Right ventricle myocardium superior (tissue), 1 donor: ENCODE measurements around the gene FANCC. TPM values are rescaled to one million over a fixed set of nuclear protein-coding genes. Genes with fewer than 3 reads are reported as not detected.

Source experiments
- ATAC-seq: fragments of 200-7000 bp; cut with Tn5 transposase; one replicate; pipeline ENCODE4 v1.9.1; 2020; ENCODE audit warnings: mild to moderate bottlenecking; ENCODE audit not compliant: poor library complexity
- DNase-seq: peaks from one replicate; pipeline ENCODE4 v3.0.0-alpha.2; 2020
- intact Hi-C: fragments of 100-400 bp; cut with DNase I; formaldehyde crosslinking; loops from one replicate; pipeline ENCODE4 v1.11.2; 2022
- long read RNA-seq: library from polyadenylated mRNA; unstranded; transcript quantifications from one replicate; pipeline ENCODE4 v2.0.0, GENCODE V29; 2021
- total RNA-seq: library from RNA; stranded (reverse); fragmentation: NEBNext Ultra II Directional; extraction: Animal tissue kit (Norgen Biotek cat#: 25700); gene quantifications from one replicate; pipeline ENCODE4 v1.2.1, GENCODE V29; 2021
- donor health status: DM: no; HTN: yes; CAD: no; lungs with severe emphysema.

Gene FANCC
- total RNA-seq: 4.6 TPM
- long read RNA-seq, full-length matches to known transcripts: 4 of 9 reads
- long read RNA-seq, partial matches to known transcripts: 0 of 9 reads
- long read RNA-seq, other reads (novel, unspliced or antisense): 5 of 9 reads

- ATAC-seq (peak; percentile 98), DNase-seq (peak; percentile 97)
- intact Hi-C loops: loop anchor here (10.0 kb wide), 1 partner anchor 197 kb away; the partner anchor contains the start of gene PTCH1
These were observed at the start of gene FANCC for GRCh38 chr9:95317119-95317892. TSS of gene FANCC (minus strand) at chr9:95317709. CDS start at chr9:95249291, 68,418 bp downstream.

DNA sequence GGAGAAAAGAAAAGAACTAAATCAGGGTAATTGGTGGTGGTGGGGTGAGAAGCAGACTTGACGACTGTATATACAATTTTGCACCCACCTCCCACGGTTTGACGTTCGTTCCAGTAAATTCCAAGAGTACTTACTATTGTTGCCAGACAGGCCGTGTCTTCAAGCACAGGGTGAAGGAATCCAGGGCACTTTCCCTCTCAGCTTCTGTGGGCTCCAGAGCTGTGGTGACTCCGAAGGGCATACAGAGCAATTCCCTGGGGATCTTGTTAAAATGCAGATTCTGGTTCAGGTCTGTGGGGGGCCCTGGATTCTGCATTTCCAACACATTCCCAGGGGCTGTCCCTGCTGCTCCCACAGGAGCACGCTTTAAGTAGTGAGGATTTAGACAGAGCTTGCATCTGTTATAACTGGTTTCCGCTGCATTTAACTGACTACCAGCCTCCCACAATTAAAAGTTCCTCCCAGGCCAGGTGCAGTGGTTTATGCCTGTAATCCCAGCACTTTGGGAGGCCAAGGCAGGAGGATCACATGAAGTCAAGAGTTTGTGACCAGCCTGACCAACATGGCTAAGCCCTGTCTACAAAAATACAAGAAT is 49.3 kb upstream of the FANCC start:
- ATAC-seq (no peak), DNase-seq (no peak)
- intact Hi-C loops: no loop called here

DNA sequence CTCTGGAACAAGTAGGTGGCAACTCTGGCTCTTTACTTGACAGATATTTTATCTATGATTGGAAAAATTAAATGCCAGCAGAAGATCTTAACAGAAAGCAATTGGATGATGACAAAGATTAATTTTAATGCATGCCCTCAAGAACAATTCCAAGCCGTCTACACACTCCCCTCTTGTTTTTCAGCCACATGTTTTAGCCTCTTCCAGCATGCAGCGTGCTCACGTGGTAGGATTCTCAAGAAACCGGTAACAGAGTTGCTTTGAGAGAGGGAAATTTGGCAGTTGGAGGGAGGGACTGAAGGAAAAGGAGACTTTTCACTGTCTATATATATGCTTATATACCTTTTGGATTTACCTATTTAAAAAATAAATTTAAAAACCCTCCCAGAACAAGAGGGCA is 48.3 kb upstream of the FANCC start:
- no peak for DNase-seq
- intact Hi-C loops: no loop called here

DNA sequence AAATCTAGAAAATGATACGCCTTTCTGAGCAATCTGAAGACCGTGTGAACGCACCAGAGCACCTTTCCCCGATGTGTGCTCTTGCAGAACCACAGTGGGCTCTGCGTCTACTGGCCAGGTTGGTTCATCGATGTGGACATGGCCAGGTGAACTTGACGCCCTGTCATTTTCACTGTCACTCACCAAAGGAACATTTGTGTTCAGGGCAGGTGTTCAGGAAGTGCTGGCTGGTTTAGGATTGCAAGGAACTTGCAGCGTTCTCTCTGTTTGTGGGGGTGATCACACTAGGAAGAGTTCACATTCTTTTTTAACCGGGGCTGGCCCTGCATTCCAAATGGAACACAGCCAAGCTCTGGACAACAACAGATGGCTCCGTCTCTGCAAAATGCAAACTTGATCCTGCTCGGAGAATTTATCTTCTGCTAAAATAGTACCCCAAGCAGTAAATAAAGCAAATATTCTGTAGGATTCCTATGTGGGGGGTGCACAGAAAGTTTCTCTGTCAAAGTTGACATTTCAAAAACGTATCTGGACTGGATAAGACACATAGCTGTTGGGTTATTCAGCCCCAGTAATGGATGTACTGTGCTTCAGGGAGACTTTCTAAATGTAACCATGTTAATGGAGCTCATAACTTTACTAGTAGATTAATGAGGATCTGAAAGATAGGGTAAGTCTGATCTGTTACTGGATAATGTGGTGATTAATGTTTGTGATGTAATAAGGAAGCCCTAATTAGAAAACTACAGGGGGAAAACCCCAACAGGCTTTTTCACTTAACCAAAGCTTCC is 45.7 kb upstream of the FANCC start:
- ATAC-seq (no peak), DNase-seq (no peak)
- intact Hi-C loops: no loop called here

More for the DNA sequence above, 48.3 kb upstream of the FANCC start:
- ATAC-seq: no peak

- intact Hi-C loops: no loop called here
- ATAC-seq: no peak
- no peak for DNase-seq
These were observed 43.4 kb upstream of the FANCC start for GRCh38 chr9:95360866-95361265.

- DNase-seq: no peak
- intact Hi-C loops: loop anchor here (5.0 kb wide), 1 partner anchor 50 kb away; no protein-coding TSS in a partner anchor
- no peak for ATAC-seq
These were observed 39.8 kb upstream of the FANCC start for GRCh38 chr9:95357316-95357715.

DNA sequence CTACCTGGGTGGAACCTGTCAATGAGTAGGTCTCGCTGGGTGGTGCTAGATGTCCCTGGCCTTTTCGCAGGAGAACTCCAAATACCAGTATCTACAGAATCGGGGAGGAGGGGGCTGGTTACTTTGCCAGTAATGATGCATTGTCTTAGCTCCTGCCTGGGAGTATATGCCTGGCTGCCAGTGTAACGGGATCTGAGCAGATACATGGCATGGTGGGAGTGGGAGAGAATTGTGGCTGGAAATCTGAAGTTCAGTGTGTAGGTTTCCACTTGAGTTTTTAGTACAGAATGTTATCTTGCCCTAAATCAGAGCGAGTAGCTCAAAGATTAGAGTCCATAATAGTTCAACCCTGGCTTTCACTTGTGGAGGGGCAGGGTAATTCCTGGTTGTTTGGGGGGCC is 38.0 kb upstream of the FANCC start:
- DNase-seq: no peak
- intact Hi-C loops: loop anchor here (5.0 kb wide), 1 partner anchor 52 kb away; no protein-coding TSS in a partner anchor
- ATAC-seq: no peak

GRCh38 chr9:95351051-95351450 is 33.5 kb upstream of the FANCC start:
- DNase-seq (no peak), ATAC-seq (no peak)
- intact Hi-C loops: no loop called here

- ATAC-seq (no peak), DNase-seq (no peak)
- intact Hi-C loops: no loop called here
These were observed 32.8 kb upstream of the FANCC start for GRCh38 chr9:95350266-95350665.

DNA sequence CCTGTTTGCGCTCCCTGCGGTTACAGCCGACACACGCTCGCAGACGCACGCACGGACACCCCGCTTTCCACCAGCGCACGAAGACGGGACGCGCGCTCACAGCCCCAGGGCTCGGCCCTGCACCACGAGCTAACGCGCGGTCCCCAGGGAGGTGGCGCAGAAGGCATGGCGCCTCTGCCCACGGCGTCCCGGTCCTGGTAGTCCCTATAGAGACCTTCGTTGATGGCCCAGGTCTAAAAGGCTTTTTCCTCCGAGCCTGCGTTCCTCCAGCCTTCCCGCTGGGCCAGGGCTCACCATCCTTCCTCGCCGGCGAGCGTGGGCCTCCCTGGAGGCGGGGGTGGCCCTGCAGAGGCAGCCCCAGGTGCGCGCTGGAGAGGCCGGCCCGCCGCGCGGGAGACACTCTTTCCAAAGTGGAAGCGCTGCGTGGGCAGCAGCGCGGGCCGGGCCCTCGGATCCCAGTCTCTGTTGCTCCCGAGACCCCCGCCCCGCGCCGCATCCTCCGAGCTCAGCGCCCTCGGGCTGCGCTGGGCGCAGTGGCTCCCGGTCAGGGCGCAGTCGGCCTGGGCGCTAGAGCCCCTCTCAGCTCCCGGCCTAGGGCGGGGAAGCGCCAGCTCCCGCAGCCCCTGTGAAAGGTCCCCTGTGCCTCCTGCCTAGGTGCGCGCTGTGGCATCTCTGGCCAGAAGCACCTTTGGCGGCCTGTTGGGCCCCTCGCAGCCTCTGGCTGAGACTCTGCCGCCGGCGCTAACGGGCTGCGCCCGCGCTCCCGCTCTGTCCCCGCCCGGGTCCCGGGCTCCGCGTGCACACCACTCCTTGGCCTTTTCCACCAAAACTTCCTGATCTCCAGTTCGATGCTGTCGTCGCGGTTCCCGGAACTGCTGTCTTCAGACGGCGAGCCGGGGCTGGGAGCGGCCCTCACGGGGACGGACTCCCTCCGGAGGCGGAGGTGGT is 31.9 kb upstream of the FANCC start:
- no peak for DNase-seq
- no peak for ATAC-seq

DNA sequence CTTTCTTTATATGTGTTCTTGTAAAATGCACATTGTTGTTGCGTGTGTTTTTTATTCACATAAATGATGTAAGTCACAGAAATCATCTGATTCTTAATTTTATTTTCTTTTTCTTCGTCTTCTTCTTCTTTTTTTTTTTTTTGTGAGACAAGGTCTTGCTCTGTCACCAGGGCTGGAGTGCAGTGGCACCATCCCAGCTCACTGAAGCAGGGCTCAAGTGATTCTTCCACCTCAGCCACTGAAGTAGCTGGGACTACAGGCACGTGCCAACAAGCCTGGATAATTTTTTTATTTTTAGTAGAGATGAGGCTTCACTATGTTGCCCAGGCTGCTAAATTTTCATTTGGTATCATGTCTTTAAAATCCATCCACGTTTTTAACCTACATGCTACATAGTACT is 28.5 kb upstream of the FANCC start:
- no peak for DNase-seq
- intact Hi-C loops: no loop called here
- ATAC-seq: no peak

More for the DNA sequence above, 31.9 kb upstream of the FANCC start:
- intact Hi-C loops: no loop called here

GRCh38 chr9:95344735-95345325 is 27.3 kb upstream of the FANCC start:
- ATAC-seq (no peak), DNase-seq (no peak)
- intact Hi-C loops: no loop called here

DNA sequence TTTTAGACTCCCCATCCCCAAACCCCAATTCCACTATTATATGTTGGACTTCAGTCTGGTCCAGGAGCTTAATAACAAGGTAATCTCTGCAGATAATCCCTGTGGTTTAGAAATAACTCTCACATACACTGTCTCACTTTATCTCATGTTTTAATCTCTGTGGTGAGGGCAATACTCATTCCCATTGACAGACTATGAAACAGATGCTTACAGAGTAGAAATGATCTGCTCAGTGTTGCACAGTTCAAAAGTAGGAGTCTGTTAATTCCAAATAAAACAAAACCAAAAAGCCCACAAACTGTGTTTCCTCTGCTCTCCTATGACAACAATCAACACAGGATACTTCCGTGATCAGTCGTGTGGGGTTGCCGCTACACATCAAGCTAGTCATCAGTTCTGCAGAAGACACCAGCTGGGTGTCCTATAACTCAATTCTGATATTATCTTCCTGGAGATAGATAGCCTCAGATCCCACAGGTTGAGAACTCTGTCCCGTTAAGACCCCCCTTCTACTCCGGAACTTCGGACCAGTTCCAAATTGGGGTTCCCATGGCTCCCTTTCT is 26.3 kb upstream of the FANCC start:
- ATAC-seq (no peak), DNase-seq (no peak)
- intact Hi-C loops: no loop called here

- DNase-seq (no peak), ATAC-seq (no peak)
- intact Hi-C loops: no loop called here
These were observed 25.1 kb upstream of the FANCC start for GRCh38 chr9:95342571-95342970.

DNA sequence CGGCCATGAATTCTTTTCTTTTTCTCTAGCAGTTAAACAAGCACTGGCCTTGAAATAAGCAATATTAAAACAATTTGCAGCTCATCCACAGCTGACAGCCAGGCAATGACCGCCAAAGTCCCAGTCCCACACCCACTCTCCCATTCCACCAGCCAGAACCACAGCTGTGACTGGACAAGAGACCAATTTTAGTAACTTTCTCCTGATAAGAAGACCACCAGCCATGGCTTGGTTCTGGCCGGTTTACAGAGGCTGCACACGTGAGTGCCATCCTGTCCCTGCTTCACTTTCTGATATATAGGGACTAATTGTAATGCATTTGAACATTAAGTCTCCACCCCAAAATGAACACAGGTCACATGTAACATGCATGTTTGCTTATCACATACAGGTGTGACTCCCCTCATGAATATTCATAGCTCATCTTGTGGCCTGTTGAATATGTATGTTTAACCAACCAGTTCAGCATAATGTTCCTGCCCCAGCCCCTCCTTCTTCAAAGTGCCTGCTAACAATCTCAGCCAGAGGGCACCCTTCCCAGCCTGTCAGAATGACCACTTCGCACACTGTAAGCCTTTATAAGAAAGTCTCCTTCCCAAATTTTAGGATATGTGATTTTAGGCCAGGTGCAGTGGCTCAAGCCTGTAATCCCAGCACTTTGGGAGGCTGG is 23.9 kb upstream of the FANCC start:
- intact Hi-C loops: no loop called here
- ATAC-seq (no peak), DNase-seq (no peak)

GRCh38 chr9:95338243-95338642 is 20.7 kb upstream of the FANCC start:
- no peak for ATAC-seq
- no peak for DNase-seq
- intact Hi-C loops: no loop called here

DNA sequence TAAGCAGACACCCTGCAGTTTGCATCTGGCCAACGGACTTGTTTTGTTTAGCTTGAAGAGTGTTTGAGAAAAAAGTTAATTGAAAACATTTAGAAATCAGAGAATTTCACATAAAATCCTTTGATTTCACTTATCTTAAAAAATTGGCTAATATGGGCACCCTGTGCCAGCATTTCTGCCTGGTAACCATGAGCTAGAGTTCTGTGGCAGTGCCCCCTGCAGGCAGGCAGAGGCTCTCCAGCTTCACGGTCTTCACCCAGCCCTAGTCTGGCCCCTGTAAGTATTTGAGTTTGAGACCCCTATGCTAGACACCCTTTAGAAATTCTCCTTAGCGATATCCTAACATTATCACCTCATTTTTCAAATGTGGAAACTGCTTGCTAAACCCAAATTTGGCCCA is 18.8 kb upstream of the FANCC start:
- intact Hi-C loops: no loop called here
- DNase-seq (no peak), ATAC-seq (no peak)
